GM19372 (cell line): ENCODE measurements around the gene DNAH8.
"Not testable (repeated sequence)": the region's sequence is repeated elsewhere in the genome, so short reads cannot be mapped to it uniquely, and the experiment has no call there.

Experiments
- ATAC-seq: cut with Tn5 transposase; IDR thresholded peaks from one replicate; pipeline ENCODE4 v1.9.1; 2021; ENCODE audit warnings: mild to moderate bottlenecking, low read depth, moderate library complexity; ENCODE audit not compliant: unreplicated experiment

The DNAH8 gene

GRCh38 chr6:38789256-38789655, 74.1 kb downstream of the DNAH8 start:
- ATAC-seq = no peak

GRCh38 chr6:38792356-38792755, 77.2 kb downstream of the DNAH8 start:
- ATAC-seq = no peak

- no peak for ATAC-seq
Observed at GRCh38 chr6:38794682-38795081, 79.6 kb downstream of the DNAH8 start.

GRCh38 chr6:38796006-38796405, 80.9 kb downstream of the DNAH8 start:
- ATAC-seq = no peak

GRCh38 chr6:38796437-38796836, 81.3 kb downstream of the DNAH8 start:
- not testable (repeated sequence) for ATAC-seq

GRCh38 chr6:38796850-38797249, 81.7 kb downstream of the DNAH8 start:
- no peak for ATAC-seq

- ATAC-seq = no peak
Observed at GRCh38 chr6:38797391-38797790, 82.3 kb downstream of the DNAH8 start.

- ATAC-seq = no peak
Observed at GRCh38 chr6:38799529-38800184, 84.5 kb downstream of the DNAH8 start.

- no peak for ATAC-seq
Observed at GRCh38 chr6:38801305-38801704, 86.2 kb downstream of the DNAH8 start.

DNA sequence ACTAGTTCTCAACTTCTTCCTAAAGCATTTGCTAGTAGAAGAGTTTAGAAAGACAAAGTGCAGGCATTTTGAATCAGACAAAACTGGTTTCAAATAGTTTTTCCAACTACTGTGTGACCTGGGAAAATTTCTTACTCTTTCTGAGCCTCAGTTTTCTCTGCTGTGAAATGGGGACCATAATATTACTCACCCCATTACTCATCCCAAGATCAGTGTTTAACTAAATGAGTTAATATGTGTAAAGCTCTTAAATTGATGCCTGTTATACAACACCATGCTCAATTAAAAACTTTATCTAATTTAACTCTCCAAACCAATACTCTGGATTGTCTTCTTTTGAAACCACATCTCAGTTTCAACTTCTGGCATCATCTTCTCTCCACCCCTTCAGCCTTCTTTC, 87.4 kb downstream of the DNAH8 start:
- ATAC-seq = no peak

GRCh38 chr6:38803129-38803528, 88.0 kb downstream of the DNAH8 start:
- no peak for ATAC-seq

GRCh38 chr6:38804358-38804757, 89.2 kb downstream of the DNAH8 start:
- ATAC-seq = no peak

- no peak for ATAC-seq
Observed at GRCh38 chr6:38805127-38805655, 90.1 kb downstream of the DNAH8 start.

DNA sequence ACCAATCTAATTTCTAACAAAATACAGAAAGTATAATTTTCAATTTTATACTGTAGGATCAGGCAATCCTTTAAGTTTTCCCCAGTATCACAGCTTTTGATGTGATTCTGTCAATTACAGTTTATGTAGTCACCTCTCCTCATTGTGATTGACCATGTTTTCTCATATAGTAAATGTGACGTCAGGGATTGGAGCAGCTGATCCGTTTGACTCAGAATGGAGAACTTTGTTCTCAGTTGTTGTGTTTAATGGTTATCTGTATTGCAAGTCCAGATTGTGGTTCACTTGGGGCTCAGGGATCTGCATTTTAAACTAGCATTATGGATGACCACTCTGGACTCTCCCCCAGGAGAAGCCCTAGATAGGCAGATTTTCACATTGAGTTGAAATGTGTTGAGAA, 90.6 kb downstream of the DNAH8 start:
- no peak for ATAC-seq

DNA sequence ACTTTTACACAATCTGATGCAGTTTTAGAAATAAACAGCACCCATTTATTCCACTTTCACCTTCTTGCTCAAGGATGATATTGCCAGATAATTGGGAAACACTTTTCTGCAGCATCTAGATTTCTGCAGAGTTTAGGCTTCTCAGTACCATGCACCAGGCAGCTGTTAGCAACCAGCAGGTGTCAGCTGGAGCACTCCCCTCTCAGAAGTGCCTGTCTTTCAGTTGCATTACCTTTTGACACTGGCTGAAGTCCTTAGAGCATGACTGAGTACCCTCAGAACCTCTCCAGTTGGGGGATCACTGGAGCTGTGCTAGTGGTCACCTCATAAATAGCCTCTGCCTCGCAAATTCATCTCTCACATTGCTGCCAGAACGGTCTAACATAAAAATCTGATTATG, 91.2 kb downstream of the DNAH8 start:
- no peak for ATAC-seq

DNA sequence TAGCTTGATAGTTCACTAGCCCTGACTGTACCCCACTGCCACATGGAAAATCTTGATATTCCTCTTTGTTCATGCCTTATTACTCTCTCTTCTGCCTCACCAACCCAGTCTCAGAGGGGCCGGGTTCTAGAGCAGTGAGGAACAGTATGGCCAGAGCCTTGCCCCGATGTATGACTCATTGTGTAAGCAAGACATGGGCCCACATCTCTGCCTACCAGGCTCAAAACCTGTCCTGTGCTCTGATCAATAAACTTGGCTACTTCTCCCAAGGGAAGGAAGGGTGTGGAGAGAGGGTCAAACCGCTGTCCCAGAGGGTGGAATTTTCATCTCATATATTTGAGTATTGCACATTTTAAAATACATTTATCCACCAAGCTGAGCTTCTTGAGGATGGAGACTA, 91.7 kb downstream of the DNAH8 start:
- ATAC-seq = no peak

DNA sequence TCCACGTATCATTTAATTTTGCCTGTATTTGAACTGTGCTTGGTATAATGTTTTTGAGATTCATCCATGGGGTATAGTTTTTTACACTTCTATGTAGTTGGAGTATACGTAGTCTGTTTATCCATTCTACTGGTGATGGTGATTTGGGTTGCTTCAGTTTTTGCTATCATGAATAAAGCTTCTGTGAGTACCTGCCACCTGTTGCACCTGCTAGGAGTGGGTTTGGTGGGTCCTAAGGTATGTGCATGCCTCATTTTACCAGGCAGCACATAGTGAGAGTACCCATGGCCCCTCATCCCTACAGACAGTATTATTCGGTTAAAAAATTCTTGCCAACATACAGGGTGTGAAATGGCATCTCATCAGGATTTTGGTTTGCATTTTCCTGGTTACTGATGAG, 92.9 kb downstream of the DNAH8 start:
- no peak for ATAC-seq

- ATAC-seq = no peak
Observed at GRCh38 chr6:38813041-38813823, 98.1 kb downstream of the DNAH8 start.

- ATAC-seq = no peak
Observed at GRCh38 chr6:38814761-38815160, 99.7 kb downstream of the DNAH8 start.

DNA sequence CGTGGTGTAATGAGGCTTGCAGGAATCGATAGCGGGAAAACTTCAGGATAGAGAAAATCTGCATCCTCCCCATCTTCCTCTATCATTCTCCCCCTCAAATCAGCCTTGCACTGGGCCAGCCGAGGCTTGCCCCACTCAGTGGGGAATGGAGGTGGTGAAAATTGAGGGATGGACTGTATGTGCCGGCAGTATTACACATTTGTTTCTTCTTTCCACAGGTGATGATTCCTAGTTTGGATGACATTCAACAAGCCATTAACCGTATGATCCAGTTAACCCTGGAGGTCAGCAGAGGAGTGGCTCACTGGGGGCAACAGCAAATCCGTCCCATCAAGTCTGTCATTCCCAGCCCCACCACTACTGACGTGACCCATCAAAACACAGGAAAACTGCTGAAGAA, 100.1 kb downstream of the DNAH8 start:
- no peak for ATAC-seq

GRCh38 chr6:38818691-38819090, 103.6 kb downstream of the DNAH8 start:
- no peak for ATAC-seq

DNA sequence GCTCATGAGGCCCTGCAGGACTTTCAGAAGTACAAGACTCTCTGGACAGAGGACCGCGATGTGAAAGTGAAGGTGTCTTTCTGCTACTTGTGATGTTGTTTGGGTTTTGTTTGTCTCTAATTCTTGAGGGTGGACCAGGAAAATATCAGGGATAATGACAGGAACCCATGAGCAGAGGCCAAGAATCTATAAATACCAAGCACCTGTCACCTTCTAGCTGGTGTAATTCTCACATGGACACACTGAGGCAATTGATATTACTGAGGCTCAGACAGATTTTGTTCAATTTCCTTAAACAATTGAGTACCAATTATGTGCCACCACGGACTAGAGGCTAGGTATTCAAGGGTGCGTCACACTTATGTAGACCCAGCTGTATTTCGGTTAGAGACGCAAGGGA, 107.9 kb downstream of the DNAH8 start:
- no peak for ATAC-seq
